HG03460 (cell line): Measurements from ENCODE around the gene SOCS7.

Experiments
- ATAC-seq: cut with Tn5 transposase; IDR thresholded peaks from one replicate; pipeline ENCODE4 v1.9.1; 2021; ENCODE audit not compliant: unreplicated experiment

SOCS7 gene

GRCh38 chr17:38336838-38337237 lies 14.8 kb upstream of the SOCS7 start:
- no peak for ATAC-seq

- ATAC-seq = no peak
These were observed 13.6 kb upstream of the SOCS7 start for GRCh38 chr17:38338053-38338452.

DNA sequence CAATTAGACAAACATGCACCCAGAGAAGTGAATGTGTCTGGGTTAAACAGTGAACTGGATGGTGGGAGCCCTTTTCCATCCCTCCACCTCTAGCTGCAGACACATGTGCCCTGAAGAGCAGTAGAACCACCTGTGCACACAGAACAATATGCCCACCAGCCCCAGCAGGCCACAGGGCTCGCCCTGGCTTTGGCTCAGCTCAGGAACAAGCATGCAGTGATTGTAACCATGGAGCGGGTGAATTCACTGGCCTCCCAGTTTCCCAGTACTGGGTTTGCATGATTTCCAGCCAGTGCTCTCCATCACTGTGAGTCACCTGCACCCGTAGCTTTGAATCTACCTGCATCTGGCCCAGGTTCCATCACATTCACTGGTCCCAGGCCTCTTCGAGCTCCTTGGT lies 13.1 kb upstream of the SOCS7 start:
- no peak for ATAC-seq

DNA sequence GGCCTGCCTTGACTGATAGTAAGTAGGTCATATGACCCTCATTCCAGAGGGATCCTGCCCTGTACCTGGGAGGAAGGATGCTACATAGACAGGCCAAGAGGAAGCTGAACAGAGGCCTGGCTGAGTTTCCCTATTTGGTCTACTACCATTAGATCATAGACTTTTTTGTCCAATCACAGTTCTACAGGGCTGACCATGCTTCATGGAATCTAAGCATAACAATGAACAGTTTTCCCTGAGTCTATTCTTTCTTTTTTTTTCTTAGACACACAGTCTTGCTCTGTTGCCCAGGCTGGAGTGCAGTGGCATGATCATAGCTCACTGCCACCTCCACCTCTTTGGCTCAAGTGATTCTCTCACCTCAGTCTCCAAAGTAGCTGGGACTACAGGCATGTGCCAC lies 11.8 kb upstream of the SOCS7 start:
- ATAC-seq = no peak

GRCh38 chr17:38341035-38341721 lies 10.5 kb upstream of the SOCS7 start:
- no peak for ATAC-seq

GRCh38 chr17:38342886-38343607 lies 8.6 kb upstream of the SOCS7 start:
- ATAC-seq = no peak

GRCh38 chr17:38343608-38344419 lies 7.8 kb upstream of the SOCS7 start, which contains the start of gene GPR179:
GPR179 (minus strand) TSS chr17:38343956; CDS start chr17:38343789, 167 bp downstream.
- no peak for ATAC-seq

DNA sequence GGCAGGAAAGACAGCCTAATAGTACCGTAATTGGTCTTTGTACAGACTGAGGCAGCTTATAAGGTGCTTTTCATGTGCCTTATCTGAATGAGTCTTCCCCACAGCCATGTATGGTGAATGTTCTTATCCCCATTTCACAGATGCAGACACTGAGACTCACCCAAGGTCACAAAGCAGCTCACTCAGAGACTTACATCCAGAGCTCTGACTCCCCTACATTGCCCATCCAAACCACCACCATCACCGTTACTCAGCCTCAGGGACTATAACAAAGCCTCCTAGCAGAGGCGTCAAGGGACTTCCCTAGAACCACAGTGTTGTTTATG lies 7.3 kb upstream of the SOCS7 start:
- ATAC-seq = no peak

DNA sequence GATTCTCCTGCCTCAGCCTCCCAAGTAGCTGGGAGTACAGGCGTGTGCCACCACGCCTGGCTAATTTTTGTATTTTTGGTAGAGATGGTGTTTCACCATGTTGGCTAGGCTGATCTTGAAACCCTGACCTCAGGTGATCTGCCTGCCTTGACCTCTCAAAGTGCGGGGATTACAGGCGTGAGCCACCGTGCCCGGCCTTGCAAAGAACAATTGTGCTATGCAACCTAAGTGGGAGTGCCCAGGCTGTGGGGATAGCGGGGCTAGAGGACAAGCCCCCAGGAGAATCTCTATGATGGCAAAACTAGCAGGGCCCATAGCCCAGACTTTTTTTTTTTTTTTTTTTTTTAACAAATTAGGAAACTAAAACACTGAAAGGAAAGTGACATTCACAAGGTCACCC lies 5.9 kb upstream of the SOCS7 start:
- ATAC-seq = no peak

- no peak for ATAC-seq
These were observed 2.4 kb upstream of the SOCS7 start for GRCh38 chr17:38349097-38349730.

- ATAC-seq = no peak
These were observed 1.6 kb upstream of the SOCS7 start for GRCh38 chr17:38350035-38350434.

DNA sequence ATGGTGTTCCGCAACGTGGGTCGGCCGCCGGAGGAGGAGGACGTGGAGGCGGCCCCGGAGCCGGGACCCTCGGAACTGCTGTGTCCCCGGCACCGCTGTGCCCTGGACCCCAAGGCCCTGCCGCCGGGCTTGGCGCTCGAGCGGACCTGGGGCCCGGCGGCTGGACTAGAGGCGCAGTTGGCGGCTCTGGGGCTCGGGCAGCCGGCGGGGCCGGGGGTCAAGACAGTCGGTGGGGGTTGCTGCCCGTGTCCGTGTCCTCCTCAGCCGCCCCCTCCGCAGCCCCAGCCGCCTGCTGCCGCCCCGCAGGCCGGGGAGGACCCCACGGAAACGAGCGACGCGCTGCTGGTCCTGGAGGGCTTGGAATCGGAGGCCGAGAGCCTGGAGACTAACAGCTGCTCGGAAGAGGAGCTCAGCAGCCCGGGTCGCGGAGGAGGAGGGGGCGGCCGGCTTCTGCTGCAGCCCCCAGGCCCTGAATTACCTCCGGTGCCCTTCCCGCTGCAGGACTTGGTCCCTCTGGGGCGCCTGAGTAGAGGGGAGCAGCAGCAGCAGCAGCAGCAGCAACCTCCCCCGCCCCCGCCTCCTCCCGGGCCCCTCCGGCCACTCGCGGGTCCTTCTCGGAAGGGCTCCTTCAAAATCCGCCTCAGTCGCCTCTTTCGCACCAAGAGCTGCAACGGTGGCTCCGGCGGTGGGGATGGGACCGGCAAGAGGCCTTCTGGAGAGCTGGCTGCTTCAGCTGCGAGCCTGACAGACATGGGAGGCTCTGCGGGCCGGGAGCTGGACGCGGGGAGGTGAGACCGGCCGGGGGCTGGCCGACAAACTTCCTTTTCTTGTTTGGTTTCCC lies 821 bp downstream of the SOCS7 start:
- no peak for ATAC-seq

DNA sequence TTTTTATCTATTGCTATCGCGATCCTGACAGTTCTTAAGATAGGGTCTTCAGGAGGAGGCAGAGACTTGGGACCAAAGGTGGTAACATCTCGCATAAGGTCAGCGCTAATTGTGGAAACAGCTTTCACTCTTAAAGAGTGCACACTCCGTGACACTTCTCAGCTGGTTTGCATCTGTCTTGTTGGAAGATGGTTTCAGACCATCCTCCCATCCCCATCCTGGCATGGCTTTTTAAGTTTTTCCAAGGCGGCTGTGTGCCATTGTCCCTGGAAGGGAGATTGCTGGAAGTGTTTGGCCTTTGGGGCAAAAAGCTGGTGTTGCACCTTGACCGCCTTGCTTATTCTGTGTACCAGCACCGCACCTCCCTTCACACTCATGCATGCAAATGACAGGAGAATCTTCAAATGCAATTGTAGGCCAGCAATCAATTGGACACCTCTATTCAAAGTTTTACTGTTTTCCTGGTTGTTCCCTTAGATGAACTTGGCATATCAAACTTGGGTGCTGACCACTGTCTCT lies 1.5 kb downstream of the SOCS7 start:
- no peak for ATAC-seq

DNA sequence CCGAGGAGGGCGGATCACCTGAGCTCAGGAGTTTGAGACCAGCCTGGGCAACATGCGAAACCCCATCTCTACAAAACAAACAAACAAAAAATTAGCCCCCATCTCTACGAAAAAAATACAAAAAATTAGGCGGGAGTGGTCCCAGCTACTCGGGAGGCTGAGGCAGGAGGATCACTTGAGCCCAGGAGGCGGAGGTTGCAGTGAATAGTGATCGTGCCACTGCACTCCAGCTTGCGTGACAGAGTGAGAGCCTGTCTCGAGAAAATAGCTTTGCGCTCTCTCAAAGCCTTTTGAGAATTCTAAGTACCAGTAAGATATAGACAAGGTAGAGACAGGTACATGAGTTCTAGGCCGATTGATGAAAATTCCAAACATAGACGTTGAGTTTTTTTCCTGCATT lies 2.0 kb downstream of the SOCS7 start:
- no peak for ATAC-seq

DNA sequence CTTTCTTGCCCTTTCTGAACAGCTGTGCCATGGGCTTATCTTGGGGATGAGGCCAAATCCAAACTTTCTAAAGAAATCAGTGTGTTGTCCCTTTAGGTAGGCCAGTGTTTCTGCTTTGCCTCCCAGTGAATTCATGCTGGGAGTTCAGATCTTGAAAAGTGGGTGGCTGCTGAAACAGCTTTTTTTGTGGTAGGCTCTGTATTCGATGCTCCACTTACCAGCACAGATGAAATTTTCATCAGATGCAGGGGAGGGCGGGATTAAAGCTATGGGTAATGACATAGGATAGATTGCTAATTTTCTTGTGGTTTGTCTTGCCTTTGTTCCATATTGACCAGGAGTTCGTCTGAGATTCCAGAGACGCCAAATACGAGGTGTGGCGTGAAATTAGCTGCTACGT lies 2.8 kb downstream of the SOCS7 start:
- ATAC-seq = no peak

DNA sequence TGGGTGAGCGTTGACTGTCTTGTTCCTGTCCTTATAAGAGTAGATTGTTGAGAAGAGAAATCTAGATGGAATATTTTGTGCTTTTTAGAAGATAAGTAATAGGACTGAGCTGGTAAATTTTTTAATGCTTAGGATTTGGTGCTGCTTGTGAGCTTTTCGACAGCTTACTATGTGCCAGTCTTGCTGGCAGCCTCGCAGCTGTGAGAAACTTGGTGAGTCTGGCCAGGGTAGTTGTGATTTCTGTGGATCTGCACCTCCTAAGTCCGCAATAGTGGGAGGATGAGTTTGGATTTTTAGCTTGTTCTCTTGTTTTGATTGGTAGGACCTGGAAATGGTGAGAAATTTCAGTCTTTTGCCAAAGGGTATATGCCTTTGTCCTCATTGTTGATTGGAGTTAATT lies 3.6 kb downstream of the SOCS7 start:
- no peak for ATAC-seq

DNA sequence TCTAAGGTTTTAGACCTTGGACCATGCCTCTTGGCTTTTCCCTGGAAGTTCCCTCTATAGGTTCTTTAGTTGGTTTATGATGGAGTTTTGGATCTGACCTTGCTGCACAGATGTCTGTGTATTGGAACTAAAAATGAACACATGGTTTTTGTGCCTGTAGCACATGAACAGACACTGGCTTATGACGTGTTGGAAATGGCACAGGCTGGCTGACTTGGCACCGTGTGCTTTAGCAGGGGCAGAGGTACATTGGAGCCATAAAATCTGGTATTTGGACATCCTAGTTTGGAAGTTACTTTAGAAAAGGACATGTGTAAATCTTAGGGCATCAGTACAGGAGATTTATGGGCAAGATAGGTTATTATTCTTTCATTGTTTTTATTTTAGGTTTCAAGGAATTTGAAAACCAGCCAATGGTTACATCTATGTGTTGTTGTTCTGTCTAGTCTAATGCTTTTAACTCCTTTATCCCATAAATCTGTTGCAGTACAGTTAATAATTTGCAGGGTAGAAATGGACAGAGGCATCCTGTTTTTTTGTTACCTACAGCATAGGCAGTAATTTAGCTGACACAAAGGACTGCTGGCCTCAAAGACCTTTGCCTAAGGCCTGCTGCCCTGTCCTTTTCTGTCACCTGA lies 6.0 kb downstream of the SOCS7 start:
- no peak for ATAC-seq

- no peak for ATAC-seq
These were observed 7.2 kb downstream of the SOCS7 start for GRCh38 chr17:38358586-38359513.
